NCI-H146 treated with DMSO at 0.1 percent for 48 hours (cell line): ENCODE measurements around the gene EPC2.
"Not testable (repeated sequence)": the region's sequence is repeated elsewhere in the genome, so short reads cannot be mapped to it uniquely, and the experiment has no call there.

Experiments
- DNase-seq: peaks from one replicate; lab custom pipeline; 2025; ENCODE audit not compliant: unreplicated experiment; lab: John Stamatoyannopoulos, UW

The EPC2 gene

DNA sequence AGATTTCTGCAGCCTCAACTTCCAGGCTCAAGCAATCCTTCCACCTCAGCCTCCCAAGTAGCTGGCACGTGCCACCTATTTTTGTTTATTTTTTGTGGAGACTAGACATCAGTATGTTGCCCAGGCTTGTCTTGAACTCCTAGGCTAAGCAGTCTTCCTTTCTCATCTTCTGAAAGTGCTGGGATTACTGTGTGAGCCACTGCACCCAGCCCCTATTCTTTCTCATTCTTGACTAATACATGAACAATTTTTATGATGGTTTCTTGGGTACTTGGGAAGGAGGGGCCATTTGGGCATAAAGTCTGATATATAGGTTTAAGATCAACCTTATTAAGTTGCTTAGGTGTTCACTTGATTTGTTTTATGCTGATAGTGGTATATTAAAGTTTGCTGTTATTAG, 26.2 kb downstream of the EPC2 start:
- no peak for DNase-seq

DNA sequence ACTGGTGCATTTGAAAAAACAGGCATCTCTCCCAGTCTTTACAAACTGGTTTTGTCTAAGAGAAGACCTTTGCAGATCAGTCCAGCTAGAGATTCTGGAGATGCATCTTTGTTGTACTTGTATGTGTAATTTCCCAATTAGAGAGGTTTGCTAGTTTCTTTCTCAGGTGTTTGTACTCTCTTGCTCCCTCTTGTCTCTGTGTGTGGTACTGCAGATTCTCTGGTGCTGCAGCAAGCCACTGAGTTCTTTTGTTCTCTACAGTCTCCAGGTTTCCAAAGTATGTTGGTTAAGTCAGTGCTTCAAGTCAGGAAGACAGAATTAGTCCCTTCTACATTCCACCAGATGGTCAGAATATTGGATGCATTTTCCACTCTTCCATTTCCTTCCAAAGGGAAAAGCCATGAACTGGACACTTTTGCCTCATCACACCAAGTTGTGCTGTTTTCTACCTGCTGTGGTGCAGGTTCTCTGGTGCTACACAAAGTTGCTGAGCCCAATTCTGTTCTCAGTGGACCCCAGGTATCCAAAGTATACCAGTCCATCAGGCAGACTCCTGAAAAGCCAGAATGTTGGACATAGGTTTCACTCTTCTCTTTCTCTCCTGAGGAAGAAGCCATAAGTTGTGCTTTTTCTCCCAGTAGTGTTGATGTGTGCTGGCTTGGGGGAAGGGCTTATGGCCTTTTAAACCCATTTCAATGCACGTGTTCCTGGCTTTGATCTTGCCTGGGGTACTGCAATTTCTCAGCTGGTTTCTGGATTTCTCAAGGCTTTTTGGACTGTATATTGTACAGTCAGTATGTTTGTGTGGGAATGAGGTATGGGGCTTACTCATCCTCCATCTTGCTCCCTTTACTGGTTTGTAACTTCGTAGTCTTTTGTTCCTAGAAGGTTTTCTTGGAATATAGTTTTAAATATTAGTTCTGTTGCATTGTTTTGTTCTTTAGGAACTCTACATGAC, 29.8 kb downstream of the EPC2 start:
- peak; percentile 25 for DNase-seq

DNA sequence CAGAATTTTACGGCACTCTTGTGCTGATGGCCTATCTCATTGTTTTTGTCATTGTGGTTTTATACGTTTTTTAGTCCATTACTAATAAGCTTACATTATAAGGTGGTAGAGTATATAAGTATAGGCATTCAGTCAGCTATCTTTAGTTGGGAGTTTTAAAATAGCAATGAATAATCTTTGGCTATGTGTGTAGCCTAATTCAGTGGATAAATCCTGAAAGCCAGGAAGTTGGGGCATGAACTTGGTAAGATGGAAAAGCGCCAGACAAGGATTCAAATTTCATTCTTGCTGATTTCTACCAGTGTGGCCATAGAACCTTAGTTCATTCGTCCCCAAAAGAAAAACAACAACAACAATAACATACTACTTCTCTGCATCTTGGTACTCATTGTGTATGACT, 31.2 kb downstream of the EPC2 start:
- DNase-seq = no peak

DNA sequence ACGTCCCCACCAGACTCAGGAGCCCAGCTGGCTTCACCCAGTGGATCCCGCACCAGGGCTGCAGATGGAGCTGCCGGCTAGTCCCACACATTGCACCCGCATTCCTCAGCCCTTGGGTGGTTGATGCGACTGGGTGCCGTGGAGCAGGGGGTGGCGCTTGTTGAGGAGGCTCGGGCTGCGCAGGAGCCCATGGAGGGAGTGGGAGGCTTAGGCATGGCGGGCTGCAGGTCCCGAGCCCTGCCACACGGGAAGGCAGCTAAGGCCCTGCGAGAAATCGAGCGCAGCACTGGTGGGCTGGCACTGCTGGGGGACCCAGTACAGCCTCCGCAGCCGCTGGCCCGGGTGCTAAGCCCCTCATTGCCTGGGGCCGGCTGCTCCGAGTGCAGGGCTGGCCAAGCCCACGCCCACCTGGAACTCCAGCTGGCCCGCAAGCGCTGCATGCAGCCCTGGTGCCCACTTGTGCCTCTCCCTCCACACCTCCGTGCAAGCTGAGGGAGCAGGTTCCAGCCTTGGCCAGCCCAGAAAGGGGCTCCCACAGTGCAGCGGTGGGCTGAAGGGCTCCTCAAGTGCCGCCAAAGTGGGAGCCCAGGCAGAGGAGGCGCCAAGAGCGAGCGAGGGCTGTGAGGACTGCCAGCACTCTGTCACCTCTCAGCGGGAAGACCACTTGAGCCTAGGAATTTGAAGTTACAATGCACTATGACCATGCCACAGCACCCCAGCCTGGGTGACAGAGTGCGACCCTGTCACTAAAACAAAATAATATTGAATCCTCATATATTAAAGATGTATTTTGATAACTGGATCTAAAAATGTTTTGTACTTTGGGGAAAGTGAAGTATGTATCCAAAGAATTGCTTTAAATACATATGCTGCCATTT, 34.0 kb downstream of the EPC2 start:
- DNase-seq = not testable (repeated sequence)

DNA sequence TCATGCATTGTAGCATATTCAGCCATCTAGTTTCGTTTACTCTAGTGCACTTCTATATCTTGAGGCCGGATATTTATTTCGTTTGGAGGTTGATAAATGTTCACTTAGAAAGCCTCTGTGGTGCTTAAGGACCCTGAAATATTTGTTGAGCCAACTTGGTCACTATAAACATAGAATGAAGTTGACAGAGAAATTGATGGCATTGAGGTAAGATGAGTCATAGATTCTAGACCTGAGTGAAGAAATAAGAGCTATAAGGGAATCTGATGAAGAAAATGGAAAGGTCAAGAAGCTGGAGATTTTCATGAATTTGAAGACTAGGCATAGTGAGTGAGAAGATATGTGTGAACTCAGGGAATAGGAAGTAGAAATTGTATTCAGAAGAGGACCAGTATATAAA, 35.9 kb downstream of the EPC2 start:
- no peak for DNase-seq

DNA sequence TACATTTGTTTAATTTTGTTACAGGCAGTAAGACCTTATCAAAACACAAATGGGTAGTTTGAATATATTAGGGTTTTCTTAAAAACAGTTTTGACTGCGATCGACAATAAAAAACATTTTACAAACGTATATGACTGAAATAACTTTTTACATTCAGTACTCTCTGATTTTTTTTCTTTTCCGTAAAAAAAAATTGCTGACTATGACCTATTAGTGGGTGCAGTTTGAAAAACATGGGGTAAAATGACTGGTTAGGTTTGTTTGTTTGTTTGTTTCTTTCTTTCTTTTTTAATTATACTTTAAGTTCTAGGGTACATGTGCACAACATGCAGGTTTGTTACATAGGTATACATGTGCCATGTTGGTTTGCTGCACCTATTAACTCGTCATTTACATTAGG, 36.9 kb downstream of the EPC2 start:
- no peak for DNase-seq

DNA sequence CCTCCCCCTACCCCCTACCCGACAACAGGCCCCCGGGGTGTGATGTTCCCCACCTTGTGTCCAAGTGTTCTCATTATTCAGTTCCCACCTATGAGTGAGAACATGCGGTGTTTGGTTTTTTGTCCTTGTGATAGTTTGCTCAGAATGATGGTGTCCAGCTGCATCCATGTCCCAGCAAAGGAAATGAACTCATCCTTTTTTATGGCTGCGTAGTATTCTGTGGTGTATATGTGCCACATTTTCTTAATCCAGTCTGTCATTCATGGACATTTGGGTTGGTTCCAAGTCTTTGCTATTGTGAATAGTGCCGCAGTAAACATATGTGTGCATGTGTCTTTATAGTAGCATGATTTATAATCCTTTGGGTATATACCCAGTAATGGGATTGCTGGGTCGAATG, 37.3 kb downstream of the EPC2 start:
- DNase-seq = not testable (repeated sequence)

DNA sequence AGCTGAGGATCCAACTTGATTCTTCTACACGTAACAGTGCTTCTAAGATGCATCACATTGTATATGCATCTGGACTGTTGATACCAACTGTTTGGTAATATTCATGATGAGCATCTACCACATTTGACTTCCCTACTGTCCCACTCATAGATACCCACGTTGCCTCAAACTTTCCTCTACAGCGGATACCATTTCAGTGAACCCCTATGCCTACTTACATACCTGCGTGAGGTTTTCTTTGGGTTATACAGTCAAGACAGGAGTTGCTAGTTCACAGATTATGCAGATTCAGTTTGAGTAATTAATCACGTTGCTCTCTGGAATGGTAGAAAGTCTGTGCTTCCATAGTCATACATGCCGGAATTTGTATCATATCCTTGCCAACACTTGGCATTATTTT, 40.0 kb downstream of the EPC2 start:
- no peak for DNase-seq

DNA sequence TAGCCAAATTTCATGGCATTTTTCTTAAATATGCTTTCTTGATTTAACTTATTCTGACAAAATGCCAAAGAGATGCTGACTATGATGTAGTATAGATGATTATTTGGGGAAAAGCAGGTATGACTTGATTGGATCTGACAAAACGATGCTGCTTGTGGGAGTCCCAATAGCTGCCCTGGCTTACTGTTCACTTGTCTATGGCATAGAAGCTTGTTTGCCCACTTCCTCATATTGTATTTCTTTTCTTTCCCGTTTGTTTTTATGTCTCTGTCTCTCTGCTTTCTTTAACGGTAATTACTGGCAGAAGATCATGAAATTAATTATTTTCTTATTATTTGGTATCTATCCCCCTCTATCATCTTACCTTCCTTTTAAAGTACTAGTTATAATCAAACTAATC, 43.0 kb downstream of the EPC2 start:
- DNase-seq = no peak

DNA sequence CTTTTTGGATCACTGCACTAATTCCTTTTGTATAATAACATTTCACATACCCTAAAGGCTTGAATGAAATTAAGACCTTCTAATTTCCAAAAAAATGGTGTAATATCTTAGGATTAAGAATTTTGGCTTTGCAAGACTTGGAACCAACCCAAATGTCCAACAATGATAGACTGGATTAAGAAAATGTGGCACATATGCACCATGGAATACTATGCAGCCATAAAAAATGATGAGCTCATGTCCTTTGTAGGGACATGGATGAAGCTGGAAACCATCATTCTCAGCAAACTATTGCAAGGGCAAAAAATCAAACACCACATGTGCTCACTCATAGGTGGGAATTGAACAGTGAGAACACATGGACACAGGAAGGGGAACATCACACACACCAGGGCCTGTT, 43.5 kb downstream of the EPC2 start:
- not testable (repeated sequence) for DNase-seq

DNA sequence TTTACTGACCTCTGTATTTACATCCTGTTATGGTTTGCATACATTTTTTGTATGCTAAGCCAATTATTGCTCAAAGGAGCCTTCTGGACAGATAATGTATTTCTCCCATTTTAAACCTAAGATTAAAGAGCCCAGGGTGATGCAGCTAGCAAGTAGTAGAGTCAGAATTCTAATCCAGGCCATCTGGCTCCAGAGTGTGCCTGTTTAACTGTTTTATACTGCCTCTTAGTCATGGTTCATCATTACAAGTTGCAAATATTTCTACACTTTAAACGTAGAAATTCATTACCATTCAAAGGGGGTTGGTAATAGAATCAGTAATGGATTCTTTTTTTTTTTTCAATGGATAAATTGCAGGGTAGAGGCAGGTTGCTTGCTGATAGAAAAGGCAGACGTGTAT, 52.4 kb downstream of the EPC2 start:
- no peak for DNase-seq

DNA sequence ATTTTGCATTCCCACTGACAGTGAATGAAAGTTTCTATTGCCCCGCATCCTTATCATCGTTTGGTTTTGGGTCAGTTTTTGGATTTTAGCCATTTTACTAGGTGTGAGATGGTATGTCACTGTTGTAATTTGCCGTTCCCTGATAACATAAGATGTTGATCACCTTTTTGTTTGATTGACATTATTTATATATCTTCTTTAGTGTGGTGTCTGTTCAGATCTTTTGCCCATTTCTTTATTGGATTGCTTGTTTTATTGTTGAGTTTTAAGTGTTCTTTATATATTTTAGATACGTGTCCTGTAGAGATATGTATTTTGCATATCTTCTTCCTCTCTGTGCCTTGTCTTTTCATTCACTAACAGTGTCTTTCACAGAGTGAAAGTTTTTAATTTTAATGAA, 55.3 kb downstream of the EPC2 start:
- DNase-seq = no peak

DNA sequence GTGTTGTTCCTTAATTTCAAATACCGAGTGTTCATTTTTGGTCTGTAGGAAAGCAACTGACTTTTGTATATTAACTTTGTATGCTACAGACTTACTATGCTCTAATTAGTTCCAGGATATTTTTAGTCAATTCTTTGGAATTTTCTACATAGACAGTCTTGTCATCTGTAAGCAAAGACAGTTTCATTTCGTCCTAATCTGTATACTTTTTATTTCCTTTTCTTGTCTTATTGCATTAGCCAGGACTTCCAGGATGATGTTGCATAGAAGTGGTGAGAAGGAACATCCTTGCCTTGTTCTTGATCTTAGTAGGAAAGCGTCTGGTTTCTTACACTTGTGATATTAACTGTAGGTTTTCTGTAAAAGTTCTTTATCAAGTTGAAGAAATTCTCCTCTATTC, 56.5 kb downstream of the EPC2 start:
- DNase-seq = no peak

DNA sequence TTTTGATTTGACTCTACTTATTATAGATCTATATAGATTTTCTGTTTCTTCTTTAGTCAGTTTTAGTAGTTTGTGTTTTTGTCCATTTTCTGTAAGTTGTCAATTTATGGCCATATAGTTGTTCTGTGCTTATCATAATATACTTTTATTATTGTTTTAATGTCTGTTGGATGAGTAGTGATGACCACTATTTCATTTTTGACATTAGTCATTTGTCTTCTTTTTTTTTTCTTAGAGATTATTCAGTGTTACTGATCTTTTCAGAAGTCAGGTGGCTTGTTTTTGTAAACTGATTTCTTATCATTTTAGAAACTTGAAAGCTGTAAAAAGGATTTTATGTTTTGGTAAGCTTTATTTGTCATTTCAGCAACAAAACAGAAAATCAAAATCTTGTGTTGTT, 57.3 kb downstream of the EPC2 start:
- DNase-seq = no peak

DNA sequence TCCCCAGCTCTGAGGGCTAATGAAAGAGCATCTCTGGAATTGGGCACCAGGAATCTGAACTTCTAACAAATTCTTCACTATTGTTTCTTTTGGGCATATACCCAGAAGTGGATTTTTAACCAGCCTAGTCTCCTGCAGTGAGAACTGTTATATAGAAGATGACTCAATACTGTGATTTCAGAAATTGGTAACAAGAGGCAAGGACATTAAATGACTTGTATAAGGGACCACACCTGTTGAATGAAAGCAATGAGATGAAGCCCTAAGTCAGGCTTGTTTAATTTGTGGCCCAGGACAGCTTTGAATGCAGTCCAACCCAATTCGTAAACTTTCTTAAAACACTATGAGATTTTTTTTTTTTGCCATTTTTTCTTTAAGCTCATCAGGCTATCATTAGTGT, 57.9 kb downstream of the EPC2 start:
- DNase-seq = no peak

DNA sequence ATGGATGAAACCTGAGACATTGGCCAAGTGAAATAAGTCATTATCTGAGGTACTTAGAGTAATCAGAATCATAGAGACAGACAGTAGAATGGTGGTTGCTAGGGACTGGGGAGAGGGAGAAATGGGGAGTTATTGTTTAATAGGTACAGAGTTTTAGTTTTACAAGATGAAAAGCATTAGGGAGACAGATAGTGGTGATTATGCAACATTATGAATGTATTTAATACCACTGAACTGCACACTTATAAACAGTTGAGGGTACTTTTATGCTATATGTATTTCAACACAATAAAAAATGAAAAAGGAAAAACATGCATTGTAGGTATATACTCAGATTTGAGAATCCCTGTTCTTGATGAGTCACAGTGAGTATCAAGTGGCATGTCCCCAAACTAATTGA, 59.7 kb downstream of the EPC2 start:
- DNase-seq = no peak

DNA sequence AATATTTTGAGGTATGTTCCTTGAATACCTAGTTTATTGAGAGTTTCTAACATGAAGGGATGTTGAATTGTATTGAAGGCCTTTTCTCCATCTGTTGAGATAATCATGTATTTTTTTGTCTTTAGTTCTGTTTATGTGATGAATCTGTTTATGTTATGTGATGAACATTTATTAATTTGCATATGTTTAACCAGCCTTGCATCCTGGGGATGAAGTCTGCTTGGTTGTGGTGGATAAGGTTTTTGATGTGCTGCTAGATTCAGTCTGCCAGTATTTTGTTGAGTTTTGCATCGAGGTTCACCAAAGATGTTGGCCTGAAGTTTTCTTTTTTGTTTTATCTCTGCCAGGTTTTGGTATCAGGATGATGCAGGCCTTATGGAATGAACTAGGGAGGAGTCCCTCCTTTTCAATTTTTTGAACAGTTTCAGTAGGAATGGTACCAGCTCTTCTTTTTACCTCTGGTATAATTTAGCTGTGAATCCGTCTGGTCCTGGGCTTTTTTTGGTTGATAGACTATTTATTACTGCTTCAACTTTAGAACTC, 71.9 kb downstream of the EPC2 start:
- no peak for DNase-seq

DNA sequence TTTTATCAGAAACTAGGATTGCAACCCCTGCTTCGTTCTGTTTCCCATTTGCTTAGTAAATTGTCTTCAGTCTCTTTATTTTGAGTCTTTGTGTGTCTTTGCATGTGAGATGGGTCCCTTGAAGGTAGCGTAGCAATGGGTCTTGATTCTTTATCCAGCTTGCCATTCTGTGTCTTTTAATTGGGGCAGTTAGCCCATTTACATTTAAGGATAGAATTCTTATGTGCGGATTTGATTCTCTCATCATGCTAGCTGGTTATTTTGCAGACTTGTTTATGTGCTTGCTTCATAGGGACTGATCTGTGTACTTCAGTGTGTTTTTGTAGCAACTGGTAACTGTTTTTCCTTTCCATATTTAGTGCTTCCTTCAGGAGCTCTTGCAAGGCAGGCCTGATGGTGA, 73.5 kb downstream of the EPC2 start:
- no peak for DNase-seq

DNA sequence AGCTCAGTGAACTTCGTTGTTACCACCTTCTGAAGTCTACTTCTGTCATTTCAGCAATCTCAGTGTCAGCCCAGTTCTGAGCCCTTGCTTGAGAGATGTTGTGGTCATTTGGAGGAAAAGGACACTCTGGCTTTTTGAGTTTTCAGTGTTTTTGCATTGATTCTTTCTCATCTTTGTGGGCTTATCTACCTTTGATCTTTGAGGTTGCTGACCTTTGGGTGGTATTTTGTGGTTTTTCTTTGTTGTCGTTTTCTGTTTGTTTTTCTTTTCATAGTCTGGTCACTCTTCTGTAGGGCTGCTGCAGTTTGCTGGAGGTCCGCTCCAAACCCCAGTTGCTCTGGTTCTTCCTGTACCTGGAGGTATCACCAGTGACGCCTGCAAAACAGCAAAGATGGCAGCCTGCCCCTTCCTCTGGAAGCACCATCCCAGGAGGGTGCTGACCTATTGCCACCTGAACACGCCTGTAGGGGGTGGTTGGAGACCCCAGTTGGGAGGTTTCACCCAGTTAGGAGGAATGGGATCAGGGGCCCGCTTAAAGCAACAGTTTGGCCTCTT, 74.7 kb downstream of the EPC2 start:
- no peak for DNase-seq

DNA sequence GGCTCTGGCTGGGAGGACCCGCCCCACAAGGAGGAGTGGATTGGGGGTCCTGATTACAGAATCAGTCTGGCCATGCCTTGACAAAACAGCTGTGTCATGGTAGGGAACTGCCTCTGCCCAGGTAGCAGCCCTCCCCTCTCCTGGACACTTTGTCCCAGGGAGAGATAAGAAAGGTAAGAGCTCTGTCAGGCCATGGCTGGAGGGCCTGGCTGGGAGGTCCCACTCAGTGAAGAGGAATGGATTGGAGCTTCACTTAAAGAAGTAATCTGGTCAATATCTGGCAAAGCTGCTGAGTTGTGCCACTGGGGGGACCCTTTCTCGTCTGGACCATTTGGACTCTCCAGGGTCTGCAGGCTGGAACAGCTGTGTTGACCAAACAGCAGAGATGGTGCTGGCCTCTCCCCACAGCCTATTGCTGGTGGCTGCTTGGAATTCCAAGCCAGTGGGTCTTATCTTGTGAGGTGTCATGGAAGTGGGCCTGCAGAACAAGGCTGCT, 75.4 kb downstream of the EPC2 start:
- no peak for DNase-seq

DNA sequence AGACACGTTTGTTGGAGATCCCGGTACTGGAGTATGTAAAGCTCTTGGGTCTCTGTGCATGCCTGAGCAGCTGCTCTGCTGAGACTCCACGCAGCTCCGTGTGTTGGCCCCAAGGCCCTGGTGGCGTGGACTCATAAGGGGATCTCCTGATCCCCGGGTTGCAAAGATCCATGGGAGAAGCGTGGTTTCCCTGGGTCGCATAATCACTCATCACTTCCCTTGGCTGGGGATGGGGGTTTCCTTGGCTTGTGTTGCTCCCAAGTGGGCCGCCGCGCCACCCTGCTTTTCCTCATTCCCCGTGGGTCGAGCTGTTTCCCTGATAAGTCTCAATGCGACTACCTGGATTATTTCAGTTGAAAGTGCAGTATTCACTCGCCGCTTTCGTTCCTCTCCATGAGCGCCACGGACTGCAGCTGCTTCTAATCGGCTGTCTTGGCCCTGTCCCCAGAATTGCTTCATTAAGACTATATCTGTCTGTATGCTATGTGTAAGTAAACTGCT, 76.0 kb downstream of the EPC2 start:
- DNase-seq = no peak
